Ovary (tissue), 9 donors: ENCODE measurements around the gene CNKSR3. TPM values are rescaled to one million over a fixed set of nuclear protein-coding genes. Genes with fewer than 3 reads are reported as not detected.

ENCODE experiments used
- DNase-seq, 5 donors: peaks; one replicate each; pipeline ENCODE4 v3.0.0-alpha.2; 2019 to 2020
- H3K27ac ChIP-seq, 2 donors: fragments of 200-600 bp; one replicate each; pipeline versions ENCODE4 v1.5.1 to v1.8.0; 2019 to 2022
- H3K27me3 ChIP-seq: fragments of 200-600 bp; one replicate; pipeline ENCODE4 v1.8.0; 2022
- H3K36me3 ChIP-seq: fragments of 200-600 bp; sonication (generic); one replicate; pipeline ENCODE4 v1.5.1; 2019
- H3K4me1 ChIP-seq: one replicate; pipeline ENCODE4 v1.8.1; 2013; ENCODE audit warnings: mild to moderate bottlenecking, moderate library complexity; ENCODE audit not compliant: insufficient read depth
- H3K4me3 ChIP-seq: fragments of 200-600 bp; sonication (generic); one replicate; pipeline ENCODE4 v1.5.1; 2017
- H3K9me3 ChIP-seq, 2 donors: fragments of 200-600 bp in 1 of 2; sonication (generic) in 1 of 2; one replicate each; pipeline versions ENCODE4 v1.5.1 to v1.8.1; 2013 to 2019; ENCODE audit warnings: mild to moderate bottlenecking in 1 of 2, moderate library complexity in 1 of 2
- CTCF ChIP-seq, 3 donors: fragments of 450-650 bp in 2 of 3; fragments of 200-600 bp in 1 of 3; IDR thresholded peaks; one replicate each; pipeline versions ENCODE4 v1.5.1 to v1.8.0; 2016 to 2022; ENCODE audit warnings: antibody characterized with exemption in 3 of 3, mild to moderate bottlenecking in 1 of 3
- EP300 ChIP-seq: sonication (generic); formaldehyde crosslinking; IDR thresholded peaks from one replicate; pipeline ENCODE4 v1.6.1; 2017; ENCODE audit warnings: antibody characterized with exemption
- POLR2A ChIP-seq: fragments of 450-650 bp; IDR thresholded peaks from one replicate; pipeline ENCODE4 v1.6.1; 2017; ENCODE audit warnings: antibody characterized with exemption, mild to moderate bottlenecking, moderate library complexity
- WGBS, 3 donors: extraction: QIAGEN DNeasy Blood & Tissue Kit in 1 of 3; methylation state at CpG; one replicate each; pipeline versions ENCODE4 v1.1.5 to v1.1.7; 2013 to 2017; 5-methylcytosine and 5-hydroxymethylcytosine counted together
- intact Hi-C, 4 donors: fragments of 100-400 bp; cut with DNase I; formaldehyde crosslinking; loops; one replicate each; pipeline versions ENCODE4 v1.11.0 to v1.15.1; 2022 to 2023
- polyA plus RNA-seq, 2 donors: library from polyadenylated mRNA; stranded (reverse); fragments of 200-250 nt in 1 of 2; fragments of 350-450 nt in 1 of 2; fragmentation: Illumina TruSeq in 1 of 2; extraction: RNeasy Lipid Tissue Mini Kit (QIAGEN cat#74804) in 1 of 2; gene quantifications; one replicate each; pipeline ENCODE4 v1.2.3, GENCODE V29; 2013 to 2014
- total RNA-seq, 7 donors: library from RNA; depleted of rRNA in 2 of 7; stranded (reverse); fragments of >200 nt in 2 of 7; fragmentation: NEBNext Ultra II Directional in 3 of 7; extraction: Animal tissue kit (Norgen Biotek cat#: 25700) in 3 of 7; gene quantifications; one replicate each; pipeline versions ENCODE4 v1.1.0 to v1.2.4, GENCODE V29; 2016 to 2023
- donor health status: DM: no; HTN: no; CAD: no; lungs with moderate emphysema.
- donor health status: DM: no; HTN: no; CAD: no.
- donor health status: Bipolar disorder and iron deficiency.
- donor health status: DM: yes; HTN: yes; CAD: no.
- donor health status: DM: no; HTN: no; CAD: no.
- donor health status: DM: yes; HTN: yes; CAD: no.

The CNKSR3 gene
- total and polyA plus RNA-seq, 9 donors: 8.6 to 16.7 (median 13.4) TPM

GRCh38 chr6:154457046-154457713 lies 53.3 kb downstream of the CNKSR3 start:
- Histone ChIP-seq H3K27ac (no peak overlapping the region), H3K9me3 (no peaks in the 10 kb centered on the region), H3K4me3 (no peak overlapping the region), H3K4me1 (peaks cover 15% of the 10 kb centered on the region), H3K36me3 (no peaks in the 10 kb centered on the region), H3K27me3 (no peaks in the 10 kb centered on the region)
- TF ChIP-seq CTCF (IDR thresholded peaks at IDR 0.05) (no peak), EP300 (no peak), POLR2A (no peak)
- intact Hi-C loops: no loop called here
- 90 to 93% (median 92%) methylated on average over 13 of the region's 13 CpGs for WGBS, 3 donors
- no peak for DNase-seq

- 88 to 96% (median 95%) methylated on average over 2 of the region's 2 CpGs for WGBS, 3 donors
- Histone ChIP-seq H3K4me1 (peaks cover 11% of the 10 kb centered on the region), H3K36me3 (no peaks in the 10 kb centered on the region), H3K27ac (no peak overlapping the region), H3K27me3 (no peaks in the 10 kb centered on the region), H3K9me3 (no peaks in the 10 kb centered on the region), H3K4me3 (no peak overlapping the region)
- intact Hi-C loops: no loop called here
- DNase-seq: no peak
- TF ChIP-seq EP300 (no peak), CTCF (IDR thresholded peaks at IDR 0.05) (no peak), POLR2A (no peak)
Measured at GRCh38 chr6:154453329-154453728, 57.2 kb downstream of the CNKSR3 start.

GRCh38 chr6:154450498-154450897 lies 60.0 kb downstream of the CNKSR3 start:
- Histone ChIP-seq H3K27ac (no peak overlapping the region), H3K27me3 (no peaks in the 10 kb centered on the region), H3K9me3 (no peaks in the 10 kb centered on the region), H3K36me3 (no peaks in the 10 kb centered on the region), H3K4me3 (no peak overlapping the region), H3K4me1 (peaks cover 10% of the 10 kb centered on the region)
- WGBS, 3 donors: 91 to 95% (median 93%) methylated on average over 3 of the region's 3 CpGs
- no peak for DNase-seq
- intact Hi-C loops: no loop called here
- TF ChIP-seq POLR2A: no peak
- no peak for TF ChIP-seq EP300
- no peak for TF ChIP-seq CTCF (IDR thresholded peaks at IDR 0.05)

GRCh38 chr6:154448448-154449096 lies 61.9 kb downstream of the CNKSR3 start:
- no peaks in the 10 kb centered on the region for H3K9me3 ChIP-seq
- no peaks in the 10 kb centered on the region for H3K27me3 ChIP-seq
- WGBS, 3 donors: 9 to 11% (median 11%) methylated on average over 11 of the region's 11 CpGs
- DNase-seq: no peak
- intact Hi-C loops: no loop called here
- TF ChIP-seq CTCF (IDR thresholded peaks at IDR 0.05): peak in 1 of 3 donors; percentile 37
- no peak for TF ChIP-seq POLR2A
- peak overlapping the region in 1 of 2 donors; percentile 23 for H3K27ac ChIP-seq
- H3K4me1 ChIP-seq: peaks cover 10% of the 10 kb centered on the region
- no peaks in the 10 kb centered on the region for H3K36me3 ChIP-seq
- no peak overlapping the region for H3K4me3 ChIP-seq
